Mammary microvascular endothelial cell (primary cell): ENCODE measurements around the gene MSTO1. TPM values are rescaled to one million over a fixed set of nuclear protein-coding genes. Genes with fewer than 3 reads are reported as not detected.

Experiments
- total RNA-seq: library from RNA; depleted of rRNA; stranded (reverse); fragments of >200 nt; gene quantifications from 2 replicates; pipeline ENCODE4 v1.2.3, GENCODE V29; 2015

MSTO1 gene
- 9.7 and 18.6 TPM in 2 replicates for total RNA-seq

GRCh38 chr1:155609515-155610256 lies at the start of gene MSTO1:
Gene MSTO1 (plus strand): TSS chr1:155610218. CDS start chr1:155610249, 31 bp downstream.

GRCh38 chr1:155562581-155563376 lies 47.2 kb upstream of the MSTO1 start, which contains the start of gene ASH1L:
Gene ASH1L (minus strand): TSS chr1:155562803. CDS start chr1:155521519, 41,284 bp downstream.

Other genes with a start within 250 kb of the MSTO1 start
- gene ASH1L, start 47.4 kb upstream of the MSTO1 start, total RNA-seq = 9.5 and 11.5 TPM in 2 replicates
- gene YY1AP1, start 78.6 kb downstream of the MSTO1 start, total RNA-seq = 23.6 and 24.8 TPM in 2 replicates
- gene DAP3, start 78.9 kb downstream of the MSTO1 start, total RNA-seq = 85.8 and 95.3 TPM in 2 replicates
- 14.5 and 15.2 TPM in 2 replicates for gene GON4L, start 247.0 kb downstream of the MSTO1 start, total RNA-seq
- gene SYT11, start 249.3 kb downstream of the MSTO1 start, total RNA-seq = 24.2 and 24.4 TPM in 2 replicates